GM04504 (cell line): ENCODE results near the gene TMEM178B.
"Not testable (repeated sequence)": the region's sequence is repeated elsewhere in the genome, so short reads cannot be mapped to it uniquely, and the experiment has no call there.

ENCODE experiments used
- DNase-seq: peaks from one replicate; pipeline ENCODE4 v3.0.0-alpha.2; 2012; ENCODE audit warnings: low read depth

TMEM178B gene

DNA sequence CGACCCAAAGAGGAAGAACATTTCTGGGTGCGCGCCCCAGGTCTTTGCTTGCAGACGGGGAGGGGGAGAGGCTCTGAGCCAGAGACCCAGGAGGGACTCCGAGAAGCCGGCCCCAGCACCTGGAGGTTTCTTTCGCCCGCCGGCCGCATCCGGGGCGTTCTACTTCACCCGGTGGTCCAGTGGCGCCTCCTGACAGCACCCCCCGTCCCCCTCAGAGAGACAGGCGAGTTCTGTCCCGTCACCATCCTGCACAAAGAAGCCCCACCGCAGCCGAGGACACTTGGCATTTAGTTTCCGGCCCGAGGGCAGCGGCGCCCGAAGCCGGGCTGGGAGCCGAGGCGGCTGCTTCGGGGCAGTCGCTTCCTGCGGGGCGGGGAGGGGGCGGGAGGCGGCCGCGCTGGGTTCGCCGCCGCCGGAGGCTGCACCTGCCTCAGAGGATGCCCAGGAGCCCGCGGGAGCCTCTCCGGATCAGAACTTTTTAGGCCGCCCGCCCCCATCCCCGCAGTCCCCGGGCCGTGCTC lies at the start of gene TMEM178B:
TMEM178B (plus strand) TSS at position 424 of the 521 bp plus-strand sequence.
- no peak for DNase-seq

DNA sequence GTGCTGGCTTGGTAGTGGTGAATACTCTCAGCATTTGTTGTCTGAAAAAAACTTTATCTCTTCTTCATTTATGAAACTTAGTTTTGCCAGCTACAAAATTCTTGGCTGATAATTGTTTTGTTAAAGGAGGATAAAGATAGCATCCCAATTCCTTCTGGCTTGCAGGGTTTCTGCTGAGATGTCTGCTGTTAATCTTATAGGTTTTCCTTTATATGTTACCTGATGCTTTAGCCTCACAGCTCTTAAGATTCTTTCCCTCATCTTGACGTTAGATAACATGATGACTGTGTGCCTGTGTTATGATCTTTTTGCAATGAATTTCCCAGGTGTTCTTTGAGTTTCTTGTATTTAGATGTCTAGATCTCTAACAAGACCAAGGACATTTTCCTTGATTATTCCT lies 49.2 kb upstream of the TMEM178B start:
- no peak for DNase-seq

DNA sequence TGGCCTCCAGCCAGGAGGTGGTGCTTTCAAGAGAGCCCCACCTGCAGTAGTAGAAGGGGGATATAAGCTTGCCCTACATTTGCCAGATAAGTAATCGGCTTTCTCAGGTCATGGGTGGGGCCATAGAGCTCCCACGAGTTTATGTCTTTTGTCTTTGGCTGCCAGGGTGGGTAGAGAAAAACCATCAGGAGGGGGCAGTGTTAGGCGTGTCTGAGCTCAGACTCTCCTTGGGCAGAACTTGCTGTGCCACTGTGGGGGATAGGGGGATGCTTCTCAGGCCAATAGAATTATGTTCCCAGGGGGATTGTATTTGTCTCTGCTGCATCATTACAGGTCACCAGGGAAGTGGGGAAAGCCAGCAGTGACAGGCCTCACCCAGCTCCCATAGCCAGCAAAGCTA lies 46.8 kb upstream of the TMEM178B start:
- no peak for DNase-seq

DNA sequence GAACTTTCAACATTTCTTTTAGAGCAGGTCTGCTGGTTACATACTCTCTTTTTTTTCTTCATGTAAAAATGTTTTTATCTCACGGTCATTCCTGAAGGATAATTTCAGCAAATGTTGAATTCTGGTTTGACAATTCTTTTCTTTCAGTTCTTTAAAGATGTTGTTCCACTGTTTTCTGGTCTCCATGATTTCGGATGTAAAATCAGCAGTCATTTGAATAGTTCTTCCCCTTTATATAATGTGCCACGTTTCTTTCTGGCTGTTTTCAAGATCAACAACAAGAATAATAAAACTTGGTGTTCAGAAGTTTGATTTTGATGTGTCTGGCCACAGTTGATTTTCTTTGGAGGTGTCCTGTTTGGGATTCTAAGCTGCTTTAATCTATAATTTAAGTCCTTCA lies 45.1 kb upstream of the TMEM178B start:
- DNase-seq: no peak

DNA sequence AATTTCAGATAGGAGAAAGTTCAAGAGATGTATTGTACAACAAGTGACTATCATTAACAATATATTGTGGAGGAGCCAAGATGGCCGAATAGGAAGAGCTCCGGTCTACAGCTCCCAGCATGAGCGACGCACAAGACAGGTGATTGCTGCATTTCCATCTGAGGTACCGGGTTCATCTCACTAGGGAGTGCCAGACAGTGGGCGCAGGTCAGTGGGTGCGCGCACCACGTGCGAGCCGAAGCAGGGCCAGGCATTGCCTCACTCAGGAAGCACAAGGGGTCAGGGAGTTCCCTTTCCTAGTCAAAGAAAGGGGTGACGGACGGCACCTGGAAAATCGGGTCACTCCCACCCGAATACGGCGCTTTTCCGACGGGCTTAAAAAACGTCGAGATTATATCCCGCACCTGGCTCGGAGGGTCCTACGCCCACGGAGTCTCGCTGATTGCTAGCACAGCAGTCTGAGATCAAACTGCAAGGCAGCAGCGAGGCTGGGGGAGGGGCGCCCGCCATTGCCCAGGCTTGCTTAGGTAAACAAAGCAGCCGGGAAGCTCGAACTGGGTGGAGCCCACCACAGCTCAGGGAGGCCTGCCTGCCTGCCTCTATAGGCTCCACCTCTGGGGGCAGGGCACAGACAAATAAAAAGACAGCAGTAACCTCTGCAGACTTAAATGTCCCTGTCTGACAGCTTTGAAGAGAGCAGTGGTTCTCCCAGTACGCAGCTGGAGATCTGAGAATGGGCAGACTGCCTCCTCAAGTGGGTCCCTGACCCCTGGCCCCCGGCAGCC lies 41.1 kb upstream of the TMEM178B start:
- not testable (repeated sequence) for DNase-seq

DNA sequence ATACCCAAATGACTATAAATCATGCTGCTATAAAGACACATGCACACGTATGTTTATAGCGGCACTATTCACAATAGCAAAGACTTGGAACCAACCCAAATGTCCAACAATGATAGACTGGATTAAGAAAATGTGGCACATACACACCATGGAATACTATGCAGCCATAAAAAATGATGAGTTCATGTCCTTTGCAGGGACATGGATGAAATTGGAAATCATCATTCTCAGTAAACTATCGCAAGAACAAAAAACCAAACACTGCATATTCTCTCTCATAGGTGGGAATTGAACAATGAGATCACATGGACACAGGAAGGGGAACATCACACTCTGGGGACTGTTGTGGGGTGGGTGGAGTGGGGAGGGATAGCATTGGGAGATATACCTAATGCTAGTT lies 35.8 kb upstream of the TMEM178B start:
- not testable (repeated sequence) for DNase-seq

DNA sequence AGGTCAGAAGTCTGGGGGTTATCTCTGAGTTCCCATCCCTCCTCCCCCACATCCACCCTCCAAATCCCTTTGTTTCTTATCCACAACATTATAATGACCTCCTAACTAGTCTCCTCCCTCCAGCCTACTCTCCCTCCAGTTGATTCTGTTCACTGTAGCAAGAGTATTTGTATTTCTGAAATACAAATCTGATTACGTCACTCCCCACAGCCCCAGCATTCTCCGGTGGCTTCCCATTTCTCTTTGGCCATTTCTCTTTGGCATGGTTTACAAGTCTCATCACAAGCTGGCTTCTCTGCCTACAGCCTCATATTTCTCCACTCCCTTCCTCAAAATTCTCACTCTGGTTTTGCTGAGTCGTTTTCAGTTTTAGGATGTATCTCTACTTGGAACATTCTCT lies 34.5 kb upstream of the TMEM178B start:
- no peak for DNase-seq

DNA sequence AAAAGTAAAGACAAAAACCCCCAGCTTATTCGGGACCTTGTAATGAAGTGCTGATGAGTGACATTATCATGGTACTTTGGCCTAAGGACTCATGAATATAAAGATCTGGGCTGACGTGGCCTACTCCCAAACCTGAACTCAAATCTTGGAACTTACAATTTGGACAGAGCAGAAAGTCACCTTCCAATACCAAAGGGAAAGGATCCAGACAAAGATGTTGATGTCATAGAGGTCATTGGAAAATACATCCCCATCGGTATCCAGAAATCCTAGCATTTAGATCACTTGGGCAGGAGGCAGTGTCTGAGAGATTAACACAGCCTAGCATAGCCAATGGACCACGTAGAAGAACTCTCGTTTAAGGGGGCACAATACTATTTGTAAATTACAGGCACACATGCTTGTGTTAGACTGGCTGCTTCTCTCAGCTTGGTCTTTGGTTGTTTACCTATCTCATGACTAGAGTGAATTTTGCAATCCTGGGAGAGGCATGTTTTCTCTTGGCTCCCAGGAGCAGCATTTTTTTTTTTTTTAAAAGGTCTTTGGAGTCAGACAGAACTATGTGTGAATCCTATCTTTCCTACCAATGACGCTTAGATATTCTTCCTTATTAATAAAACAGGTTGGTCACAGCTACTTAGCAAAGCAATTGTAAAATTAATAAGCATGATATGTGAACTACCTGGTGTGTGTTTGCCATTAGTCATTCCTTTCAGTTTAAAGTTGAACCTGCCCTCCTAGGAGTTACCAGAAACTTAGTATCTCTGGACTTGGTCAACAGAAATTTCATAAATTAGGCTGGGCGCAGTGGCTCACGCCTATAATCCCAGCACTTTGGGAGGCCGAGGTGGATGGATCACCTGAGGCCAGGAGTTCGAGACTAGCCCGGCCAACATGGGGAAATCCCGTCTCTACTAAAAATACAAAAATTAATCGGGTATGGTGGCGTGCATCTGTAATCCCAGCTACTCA lies 31.4 kb upstream of the TMEM178B start:
- DNase-seq: no peak

DNA sequence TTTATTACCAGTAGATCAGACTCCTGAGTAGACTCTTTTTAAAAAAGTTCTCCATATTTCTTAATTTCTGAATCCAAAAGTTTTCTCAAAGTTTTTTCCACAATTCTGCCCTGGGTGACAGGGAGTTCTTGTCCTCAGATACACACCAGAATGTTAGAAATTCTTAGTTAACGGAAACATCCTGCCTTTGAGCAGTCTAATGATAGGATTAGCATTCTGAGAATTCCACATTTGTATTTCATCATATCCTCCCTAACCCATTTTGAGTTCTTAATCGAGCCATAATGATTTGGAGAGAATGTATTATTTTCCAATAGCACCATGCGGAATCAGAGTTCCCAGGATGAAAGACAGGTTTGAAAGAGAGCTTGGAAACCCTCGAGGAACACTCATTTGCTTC lies 30.2 kb upstream of the TMEM178B start:
- no peak for DNase-seq

DNA sequence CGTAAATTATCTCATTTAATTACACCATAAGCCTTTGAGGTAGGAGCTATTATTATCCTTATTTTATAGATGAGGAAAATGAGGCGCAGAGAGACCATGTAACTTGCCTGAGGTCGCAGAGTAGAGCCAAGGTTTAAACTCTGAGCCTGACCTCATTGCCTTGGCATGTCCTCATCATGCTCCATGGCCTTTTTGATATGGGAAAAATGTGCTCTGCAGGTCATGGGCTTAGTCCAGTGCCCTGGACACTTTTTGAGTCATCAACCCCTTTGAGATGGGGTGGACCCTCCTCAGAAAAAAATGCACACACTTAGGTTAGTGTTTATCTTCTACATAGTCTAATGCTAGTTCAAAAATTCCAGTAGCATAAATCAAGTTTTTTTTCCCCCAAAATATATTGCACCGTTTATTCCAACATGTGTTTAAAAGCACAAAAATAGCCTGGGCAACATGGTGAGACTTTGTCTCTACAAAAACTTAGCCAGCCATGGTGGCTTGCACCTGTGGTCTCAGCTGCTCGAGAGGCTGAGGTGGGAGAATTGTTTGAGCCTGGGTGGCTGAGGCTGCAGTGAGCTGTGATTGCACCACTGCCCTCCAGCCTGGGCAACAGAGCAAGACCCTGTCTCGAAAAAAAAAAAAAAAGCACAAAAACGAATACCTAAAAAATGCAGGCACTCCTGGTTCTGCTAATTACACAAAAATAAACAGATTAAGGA lies 28.6 kb upstream of the TMEM178B start:
- DNase-seq: no peak

DNA sequence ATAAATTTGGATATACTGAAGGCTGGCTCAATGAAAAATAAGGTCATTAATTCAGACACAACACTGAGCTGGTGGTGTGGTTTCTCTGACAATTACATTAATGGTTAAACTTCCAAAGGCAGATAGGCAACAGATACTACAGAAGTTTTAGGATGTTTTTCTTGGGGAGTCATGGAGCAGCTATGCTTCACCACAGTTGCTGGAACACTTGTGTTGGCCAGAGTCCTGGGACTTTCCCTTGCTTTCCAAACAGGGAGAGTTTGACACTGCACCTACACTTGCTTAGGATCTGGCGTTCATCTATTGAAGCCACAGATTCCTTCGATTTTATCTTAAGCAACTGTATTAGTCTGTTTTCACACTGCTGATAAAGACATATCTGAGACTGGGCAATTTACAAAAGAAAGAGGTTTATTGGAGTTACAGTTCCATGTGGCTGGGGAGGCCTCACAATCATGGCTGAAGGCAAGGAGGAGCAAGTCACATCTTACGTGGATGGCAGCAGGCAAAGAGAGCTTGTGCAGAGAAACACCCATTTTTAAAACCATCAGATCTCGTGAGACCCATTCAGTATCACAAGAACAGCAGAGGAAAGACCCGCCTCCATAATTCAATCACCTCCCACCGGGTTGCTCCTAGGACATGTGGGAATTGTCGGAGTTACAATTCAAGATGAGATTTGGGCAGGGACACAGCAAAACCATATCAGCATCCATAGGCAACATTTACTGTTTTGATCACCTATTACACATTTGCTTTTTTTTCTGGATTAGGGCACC lies 27.8 kb upstream of the TMEM178B start:
- no peak for DNase-seq

DNA sequence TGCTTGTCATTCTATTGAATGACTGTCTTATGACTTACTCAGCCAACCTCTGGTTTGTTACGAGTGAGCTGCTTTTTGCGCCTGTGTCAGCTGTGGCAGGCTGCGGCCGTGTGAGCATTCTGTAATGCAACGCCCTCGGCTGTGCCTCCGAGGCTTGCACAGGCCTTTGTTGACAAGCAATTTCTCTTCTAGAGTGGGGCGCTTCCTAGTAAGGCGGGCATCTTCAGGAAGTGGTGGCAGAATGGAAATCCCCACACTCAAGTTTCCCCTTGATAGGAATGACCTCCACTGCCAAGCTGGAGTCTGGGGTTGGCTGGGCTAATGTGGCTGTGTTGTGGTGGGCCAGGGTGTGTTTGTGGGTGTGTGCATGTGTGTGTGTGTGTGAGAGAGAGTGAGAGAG lies 20.2 kb upstream of the TMEM178B start:
- no peak for DNase-seq

DNA sequence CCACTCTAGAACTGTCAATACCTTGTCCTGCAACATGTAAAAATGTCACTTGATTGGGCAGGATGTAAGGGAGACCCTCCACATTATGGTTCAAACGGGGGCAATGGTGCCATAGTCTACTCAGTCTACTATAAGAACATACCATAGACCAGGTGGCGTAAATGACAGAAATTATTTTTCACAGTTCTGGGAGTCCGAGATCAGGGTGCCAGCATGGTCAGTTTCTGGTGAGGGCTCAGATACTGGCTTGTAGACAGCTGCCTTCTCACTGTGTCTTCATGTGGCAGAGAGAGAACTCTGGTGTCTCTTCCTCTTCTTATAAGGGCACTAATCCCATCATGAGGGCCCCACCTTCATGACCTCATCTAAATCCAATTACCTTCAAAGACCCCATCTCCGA lies 18.7 kb upstream of the TMEM178B start:
- DNase-seq: no peak

DNA sequence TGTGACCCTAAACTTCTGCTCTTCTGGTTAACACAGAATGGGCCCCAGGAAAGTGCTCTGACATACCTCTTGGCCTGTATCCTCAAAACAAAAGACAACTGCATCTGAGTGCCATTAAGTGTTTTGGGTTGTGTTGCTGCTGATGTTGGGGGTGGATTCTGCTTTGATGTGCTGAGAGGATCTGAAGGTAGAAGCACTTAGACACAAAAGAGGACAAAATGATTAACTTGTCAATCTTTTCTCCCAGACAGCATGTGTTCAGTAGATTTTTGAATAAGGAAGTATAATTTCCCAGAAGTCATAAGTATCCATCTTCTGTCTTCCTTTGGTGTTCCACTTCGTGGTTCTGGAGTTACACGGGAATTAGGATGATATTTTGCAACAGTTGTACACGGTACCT lies 16.1 kb upstream of the TMEM178B start:
- no peak for DNase-seq

DNA sequence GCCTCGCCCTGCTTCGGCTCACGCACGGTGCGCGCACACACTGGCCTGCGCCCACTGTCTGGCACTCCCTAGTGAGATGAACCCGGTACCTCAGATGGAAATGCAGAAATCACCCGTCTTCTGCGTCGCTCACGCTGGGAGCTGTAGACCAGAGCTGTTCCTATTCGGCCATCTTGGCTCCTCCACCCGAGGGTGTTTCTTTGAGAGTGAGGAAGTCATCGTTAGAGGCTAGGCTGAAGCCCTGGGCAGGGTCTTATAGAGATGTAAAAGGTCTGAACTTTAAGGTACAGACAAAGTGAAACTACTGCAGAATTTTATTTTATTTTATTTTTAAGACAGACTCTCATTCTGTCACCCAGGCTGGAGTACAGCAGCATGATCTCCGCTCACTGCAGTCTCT lies 6.0 kb upstream of the TMEM178B start:
- not testable (repeated sequence) for DNase-seq

DNA sequence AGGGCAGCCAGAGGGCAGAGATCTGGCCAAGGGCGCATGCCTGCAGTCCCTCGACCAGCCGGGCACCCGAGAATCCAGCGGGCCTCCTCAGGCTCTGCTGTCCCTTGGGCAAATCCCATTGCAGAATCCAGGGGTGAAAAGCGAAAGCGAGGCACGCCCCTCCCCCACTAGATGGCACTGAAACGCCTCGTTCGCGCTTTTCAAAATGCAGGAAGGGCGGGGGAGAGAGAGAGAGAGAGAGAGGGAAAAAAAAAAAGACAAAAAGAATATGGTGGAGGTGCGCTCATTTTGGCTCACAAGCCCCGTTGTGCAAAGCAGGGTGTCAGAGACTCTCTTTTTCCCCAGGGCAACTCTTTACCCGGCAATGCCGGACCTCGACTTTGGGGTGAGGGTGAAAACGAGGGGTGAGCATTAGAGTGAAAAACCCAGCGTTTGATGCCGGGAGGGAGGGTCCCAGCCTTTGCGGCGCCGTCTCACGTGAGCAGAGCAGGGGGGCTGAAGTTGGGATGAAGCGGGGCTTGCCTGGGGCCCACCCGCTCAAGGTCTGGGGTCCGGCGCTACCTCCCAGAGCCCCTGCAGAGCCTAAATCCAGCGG lies 2.5 kb upstream of the TMEM178B start:
- DNase-seq: no peak

DNA sequence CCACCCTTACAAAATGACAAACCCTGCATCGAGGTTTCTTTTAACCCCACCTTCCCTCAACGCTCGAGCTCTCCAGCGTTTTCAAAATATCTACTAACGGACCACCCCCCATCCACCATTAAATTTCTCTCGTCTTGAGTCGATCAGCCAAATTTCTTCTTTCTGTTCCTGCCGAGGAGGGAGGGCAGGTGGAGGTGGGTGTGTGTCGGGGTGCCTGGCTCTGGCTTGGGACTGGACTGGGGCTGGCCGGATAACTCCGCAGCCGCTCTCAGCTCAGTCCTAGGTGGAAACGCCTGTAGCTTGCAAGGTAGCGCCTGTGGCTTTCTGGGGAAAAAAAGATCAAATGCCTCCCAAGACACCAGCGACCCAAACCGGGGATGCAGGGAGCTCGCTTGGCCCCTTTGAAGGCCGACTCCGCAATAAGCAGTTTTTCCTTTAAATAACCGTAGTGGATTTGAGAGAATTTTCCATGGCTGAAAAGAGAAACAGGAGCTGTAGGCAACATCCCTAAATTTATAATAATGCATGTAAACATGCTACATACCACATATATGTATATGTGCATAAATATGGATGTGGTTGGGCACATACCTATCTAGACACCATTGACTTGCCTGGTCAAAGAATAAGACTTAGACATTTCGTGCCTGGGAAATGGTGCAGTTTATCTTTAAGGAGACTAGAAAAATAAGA lies 1.9 kb upstream of the TMEM178B start:
- DNase-seq: no peak

DNA sequence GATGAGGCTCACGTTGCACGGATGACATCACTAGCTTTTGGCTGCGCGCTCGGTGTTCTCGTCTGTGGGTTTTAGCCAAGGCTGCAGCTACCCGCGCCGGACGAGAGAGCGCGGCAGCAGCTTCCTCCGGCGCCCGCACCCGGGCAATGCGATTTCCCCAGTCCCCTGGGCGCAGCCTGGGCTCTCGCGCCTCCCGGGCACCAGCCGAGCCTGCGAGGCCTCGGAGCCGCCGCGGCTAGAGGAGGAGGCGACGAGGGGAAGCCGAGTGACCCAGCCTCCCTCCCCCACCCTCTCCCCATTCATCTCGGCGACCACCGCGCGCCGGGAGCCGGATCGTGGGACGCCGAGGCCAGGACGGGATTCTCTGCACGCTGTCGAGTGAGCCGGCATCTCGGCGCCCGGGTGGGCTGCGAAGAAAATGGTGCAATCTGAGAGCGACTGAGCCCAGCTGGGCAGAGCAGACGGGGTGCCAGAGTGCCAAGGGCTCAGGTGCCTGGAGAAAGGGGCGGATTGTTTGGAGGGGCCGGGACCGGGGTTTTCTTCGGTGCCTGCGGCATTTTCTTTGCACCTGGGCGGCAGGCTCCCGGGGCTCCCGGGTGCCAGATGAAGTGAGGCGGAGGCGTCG lies 1.2 kb upstream of the TMEM178B start:
- no peak for DNase-seq

DNA sequence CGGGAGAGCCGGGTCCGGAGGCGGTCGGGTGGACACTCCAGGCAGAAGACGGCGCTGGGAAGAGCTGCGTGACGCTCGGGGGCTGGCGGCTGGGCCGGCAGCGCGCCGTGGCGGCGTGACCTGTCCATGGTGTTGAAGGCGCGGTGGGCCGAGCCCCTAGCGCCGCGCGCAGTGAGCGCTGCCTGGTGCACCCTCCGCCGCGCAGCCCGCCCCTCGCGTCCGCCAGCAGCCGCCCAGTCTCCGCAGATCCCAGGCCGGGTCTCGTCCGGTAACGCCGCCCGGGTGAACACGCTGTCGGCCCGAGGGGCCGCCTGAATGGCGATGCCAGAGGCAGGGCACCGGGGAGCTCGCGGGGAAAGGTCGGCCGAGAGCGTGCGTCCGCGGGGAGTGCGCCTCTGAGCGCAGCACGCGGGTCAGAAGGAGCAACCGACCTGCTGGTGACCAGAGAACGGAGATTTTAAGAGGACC lies 657 bp upstream of the TMEM178B start:
- DNase-seq: no peak
